ENCODE measurements around the gene ASB4. TPM values are rescaled to one million over a fixed set of nuclear protein-coding genes. Genes with fewer than 3 reads are reported as not detected.

Gene ASB4
- total and polyA plus RNA-seq, 2 donors = 0.47 to 1.9 TPM

- H3K36me3 ChIP-seq (ENCODE audit: insufficient read depth) = no peaks in the 10 kb centered on the region
- 47% methylated on average over 3 of the region's 3 CpGs for WGBS
- no peak for DNase-seq (ENCODE audit: extremely low spot score)
- no peak overlapping the region for H3K4me3 ChIP-seq (ENCODE audit: low read depth, low read length)
- H3K27ac ChIP-seq (ENCODE audit: low read depth) = no peak overlapping the region
- no peaks in the 10 kb centered on the region for H3K4me1 ChIP-seq (ENCODE audit: insufficient read depth)
Observed at GRCh38 chr7:95470452-95470851, 15.3 kb upstream of the ASB4 start.

- Histone ChIP-seq H3K4me3 (ENCODE audit: low read depth, low read length) (no peak overlapping the region), H3K36me3 (ENCODE audit: insufficient read depth) (no peaks in the 10 kb centered on the region), H3K4me1 (ENCODE audit: insufficient read depth) (no peaks in the 10 kb centered on the region), H3K27ac (ENCODE audit: low read depth) (no peak overlapping the region)
- no peak for DNase-seq (ENCODE audit: extremely low spot score)
- WGBS = 85% methylated on average over 3 of the region's 3 CpGs
Observed at GRCh38 chr7:95471071-95471470, 14.7 kb upstream of the ASB4 start.

- WGBS = 19% methylated on average over 8 of the region's 8 CpGs
- no peaks in the 10 kb centered on the region for H3K4me1 ChIP-seq (ENCODE audit: insufficient read depth)
- H3K4me3 ChIP-seq (ENCODE audit: low read depth, low read length) = no peak overlapping the region
- no peak overlapping the region for H3K27ac ChIP-seq (ENCODE audit: low read depth)
- DNase-seq (ENCODE audit: extremely low spot score) = no peak
- H3K36me3 ChIP-seq (ENCODE audit: insufficient read depth) = no peaks in the 10 kb centered on the region
Observed at GRCh38 chr7:95472581-95473161, 13.1 kb upstream of the ASB4 start.

- Histone ChIP-seq H3K4me1 (ENCODE audit: insufficient read depth) (no peaks in the 10 kb centered on the region), H3K27ac (ENCODE audit: low read depth) (no peak overlapping the region), H3K4me3 (ENCODE audit: low read depth, low read length) (no peak overlapping the region), H3K36me3 (ENCODE audit: insufficient read depth) (no peaks in the 10 kb centered on the region)
- no peak for DNase-seq (ENCODE audit: extremely low spot score)
- 68% methylated on average over 9 of the region's 9 CpGs for WGBS
Observed at GRCh38 chr7:95473276-95473985, 12.3 kb upstream of the ASB4 start.

GRCh38 chr7:95476072-95476847 is 9.5 kb upstream of the ASB4 start:
- 80% methylated on average over 9 of the region's 9 CpGs for WGBS
- Histone ChIP-seq H3K36me3 (ENCODE audit: insufficient read depth) (no peaks in the 10 kb centered on the region), H3K4me1 (ENCODE audit: insufficient read depth) (no peaks in the 10 kb centered on the region), H3K27ac (ENCODE audit: low read depth) (no peak overlapping the region), H3K4me3 (ENCODE audit: low read depth, low read length) (no peak overlapping the region)
- no peak for DNase-seq (ENCODE audit: extremely low spot score)

- H3K4me1 ChIP-seq (ENCODE audit: insufficient read depth) = no peaks in the 10 kb centered on the region
- whole genome bisulfite sequencing = 9% methylated on average over 11 of the region's 11 CpGs
- no peak overlapping the region for H3K4me3 ChIP-seq (ENCODE audit: low read depth, low read length)
- peak; percentile 54 for DNase-seq (ENCODE audit: extremely low spot score)
- no peaks in the 10 kb centered on the region for H3K36me3 ChIP-seq (ENCODE audit: insufficient read depth)
- no peak overlapping the region for H3K27ac ChIP-seq (ENCODE audit: low read depth)
Observed at GRCh38 chr7:95476904-95477594, 8.7 kb upstream of the ASB4 start.

- DNase-seq (ENCODE audit: extremely low spot score) = no peak
- H3K36me3 ChIP-seq (ENCODE audit: insufficient read depth) = no peaks in the 10 kb centered on the region
- H3K27ac ChIP-seq (ENCODE audit: low read depth) = no peak overlapping the region
- no peaks in the 10 kb centered on the region for H3K4me1 ChIP-seq (ENCODE audit: insufficient read depth)
- no peak overlapping the region for H3K4me3 ChIP-seq (ENCODE audit: low read depth, low read length)
- 71% methylated on average over 18 of the region's 18 CpGs for WGBS
Observed at GRCh38 chr7:95478272-95479037, 7.3 kb upstream of the ASB4 start.

- Histone ChIP-seq H3K27ac (ENCODE audit: low read depth) (no peak overlapping the region), H3K4me3 (ENCODE audit: low read depth, low read length) (no peak overlapping the region), H3K36me3 (ENCODE audit: insufficient read depth) (no peaks in the 10 kb centered on the region), H3K4me1 (ENCODE audit: insufficient read depth) (no peaks in the 10 kb centered on the region)
- no peak for DNase-seq (ENCODE audit: extremely low spot score)
Observed at GRCh38 chr7:95479992-95480624, 5.6 kb upstream of the ASB4 start.

- Histone ChIP-seq H3K4me1 (ENCODE audit: insufficient read depth) (no peaks in the 10 kb centered on the region), H3K27ac (ENCODE audit: low read depth) (no peak overlapping the region), H3K36me3 (ENCODE audit: insufficient read depth) (no peaks in the 10 kb centered on the region), H3K4me3 (ENCODE audit: low read depth, low read length) (no peak overlapping the region)
- DNase-seq (ENCODE audit: extremely low spot score) = no peak
- WGBS = 88% methylated on average over 3 of the region's 3 CpGs
Observed at GRCh38 chr7:95481271-95482165, 4.2 kb upstream of the ASB4 start.

- 81% methylated on average over 4 of the region's 4 CpGs for WGBS
- no peaks in the 10 kb centered on the region for H3K4me1 ChIP-seq (ENCODE audit: insufficient read depth)
- no peaks in the 10 kb centered on the region for H3K36me3 ChIP-seq (ENCODE audit: insufficient read depth)
- H3K4me3 ChIP-seq (ENCODE audit: low read depth, low read length) = no peak overlapping the region
- H3K27ac ChIP-seq (ENCODE audit: low read depth) = no peak overlapping the region
- DNase-seq (ENCODE audit: extremely low spot score) = no peak
Observed at GRCh38 chr7:95482424-95482823, 3.3 kb upstream of the ASB4 start.

GRCh38 chr7:95490231-95490762 is 4.6 kb downstream of the ASB4 start:
- H3K36me3 ChIP-seq (ENCODE audit: insufficient read depth) = no peaks in the 10 kb centered on the region
- H3K27ac ChIP-seq (ENCODE audit: low read depth) = no peak overlapping the region
- no peaks in the 10 kb centered on the region for H3K4me1 ChIP-seq (ENCODE audit: insufficient read depth)
- no peak overlapping the region for H3K4me3 ChIP-seq (ENCODE audit: low read depth, low read length)
- DNase-seq (ENCODE audit: extremely low spot score) = no peak
- 29% methylated on average over 3 of the region's 3 CpGs for WGBS

- no peak for DNase-seq (ENCODE audit: extremely low spot score)
- no peaks in the 10 kb centered on the region for H3K36me3 ChIP-seq (ENCODE audit: insufficient read depth)
- no peak overlapping the region for H3K4me3 ChIP-seq (ENCODE audit: low read depth, low read length)
- H3K27ac ChIP-seq (ENCODE audit: low read depth) = no peak overlapping the region
- WGBS = 75% methylated on average over 4 of the region's 4 CpGs
- no peaks in the 10 kb centered on the region for H3K4me1 ChIP-seq (ENCODE audit: insufficient read depth)
Observed at GRCh38 chr7:95491201-95491600, 5.5 kb downstream of the ASB4 start.
